Liver (tissue), 9 donors: Measurements from ENCODE around the gene RNU1-2. TPM values are rescaled to one million over a fixed set of nuclear protein-coding genes. Genes with fewer than 3 reads are reported as not detected.
"Not testable (repeated sequence)": the region's sequence is repeated elsewhere in the genome, so short reads cannot be mapped to it uniquely, and the experiment has no call there.

Source experiments
- DNase-seq: peaks from one replicate; pipeline ENCODE4 v3.0.0-alpha.2; 2017; ENCODE audit warnings: low spot score
- H3K27ac ChIP-seq, 2 donors: one replicate each; pipeline ENCODE4 v1.7.0; 2013; ENCODE audit warnings: inconsistent platforms in 2 of 2, low read length in 2 of 2, control low read depth in 1 of 2, low read depth in 1 of 2, mild to moderate bottlenecking in 1 of 2
- H3K27me3 ChIP-seq, 4 donors: one replicate each; pipeline versions ENCODE4 v1.6.1 to v1.7.0; 2013; ENCODE audit warnings: low read length in 3 of 4, inconsistent platforms in 1 of 4, mild to moderate bottlenecking in 1 of 4, moderate library complexity in 1 of 4; ENCODE audit not compliant: control insufficient read depth in 4 of 4, insufficient read depth in 4 of 4
- H3K36me3 ChIP-seq, 4 donors: one replicate each; pipeline versions ENCODE4 v1.6.1 to v1.7.0; 2013; ENCODE audit warnings: low read length in 3 of 4, mild to moderate bottlenecking in 3 of 4, low read depth in 1 of 4, moderate library complexity in 1 of 4; ENCODE audit not compliant: control insufficient read depth in 4 of 4, insufficient read depth in 3 of 4
- H3K4me1 ChIP-seq, 4 donors: one replicate each; pipeline versions ENCODE4 v1.6.1 to v1.7.0; 2013; ENCODE audit warnings: low read length in 3 of 4, mild to moderate bottlenecking in 3 of 4, moderate library complexity in 1 of 4; ENCODE audit not compliant: control insufficient read depth in 4 of 4, insufficient read depth in 4 of 4
- H3K4me3 ChIP-seq, 3 donors: one replicate each; pipeline versions ENCODE4 v1.6.1 to v1.7.0; 2013; ENCODE audit warnings: low read length in 3 of 3, control low read depth in 1 of 3, low read depth in 1 of 3, mild to moderate bottlenecking in 1 of 3
- H3K9ac ChIP-seq, 2 donors: one replicate each; pipeline ENCODE4 v1.7.0; 2013; ENCODE audit warnings: low read length in 2 of 2, mild to moderate bottlenecking in 2 of 2, moderate library complexity in 2 of 2, control low read depth in 1 of 2, low read depth in 1 of 2
- H3K9me3 ChIP-seq, 4 donors: one replicate each; pipeline versions ENCODE4 v1.6.1 to v1.7.0; 2013; ENCODE audit warnings: low read length in 3 of 4; ENCODE audit not compliant: control insufficient read depth in 4 of 4
- GABPA ChIP-seq, 2 donors: IDR thresholded peaks in 1 of 2; conservative IDR thresholded peaks in 1 of 2; 2 replicates each; pipeline ENCODE4 v1.6.1; 2016; ENCODE audit warnings: antibody characterized with exemption in 2 of 2, mild to moderate bottlenecking in 1 of 2, moderate library complexity in 1 of 2
- HNF4A ChIP-seq, 2 donors: conservative IDR thresholded peaks; 2 replicates each; pipeline ENCODE4 v1.6.1; 2016; ENCODE audit warnings: antibody characterized with exemption in 2 of 2, mild to moderate bottlenecking in 2 of 2
- RXRA ChIP-seq, 2 donors: IDR thresholded peaks; 2 replicates each; pipeline ENCODE4 v1.6.1; 2017 to 2018; ENCODE audit warnings: antibody characterized with exemption in 2 of 2, mild to moderate bottlenecking in 1 of 2
- SP1 ChIP-seq: IDR thresholded peaks from 2 replicates; pipeline ENCODE4 v1.6.1; 2018; ENCODE audit warnings: antibody characterized with exemption, mild to moderate bottlenecking
- TAF1 ChIP-seq: conservative IDR thresholded peaks from 2 replicates; pipeline ENCODE4 v1.6.1; 2016; ENCODE audit warnings: antibody characterized with exemption, mild to moderate bottlenecking
- YY1 ChIP-seq: IDR thresholded peaks from 2 replicates; pipeline ENCODE4 v1.6.1; 2016; ENCODE audit warnings: antibody characterized with exemption, mild to moderate bottlenecking
- WGBS: extraction: QIAGEN DNeasy Blood & Tissue Kit; methylation state at CpG from one replicate; pipeline ENCODE4 v1.1.7; 2013; 5-methylcytosine and 5-hydroxymethylcytosine counted together
- polyA plus RNA-seq, 2 donors: library from polyadenylated mRNA; stranded (reverse) in 1 of 2; unstranded in 1 of 2; fragments of 200-250 nt in 1 of 2; fragments of >200 nt in 1 of 2; fragmentation: Nextera tagmentation in 1 of 2; extraction: Ambion mirVana in 1 of 2; gene quantifications; one replicate each; pipeline versions ENCODE4 v1.2.1 to v1.2.3, GENCODE V29; 2013 to 2015
- total RNA-seq, 2 donors: library from RNA; depleted of rRNA; stranded (reverse); fragments of >200 nt; gene quantifications; one replicate each; pipeline ENCODE4 v1.2.3, GENCODE V29; 2014
- TF ChIP-seq, protein P1 (sequence below): IDR thresholded peaks from 2 replicates; pipeline ENCODE4 v1.6.1; 2016; ENCODE audit warnings: antibody characterized with exemption
- TF ChIP-seq, protein P2 (sequence below): IDR thresholded peaks from 2 replicates; pipeline ENCODE4 v1.6.1; 2016; ENCODE audit warnings: antibody characterized with exemption, mild to moderate bottlenecking
- donor health status: healthy.
- donor health status: healthy.
- donor health status: healthy.
- donor health status: healthy.
- donor health status: healthy.

The RNU1-2 gene
- total RNA-seq (under 1 TPM; under 0.01 TPM), polyA plus RNA-seq (10 to 100 TPM in 1 of 2 donors, not detected in 1; 16.7 TPM)

DNA sequence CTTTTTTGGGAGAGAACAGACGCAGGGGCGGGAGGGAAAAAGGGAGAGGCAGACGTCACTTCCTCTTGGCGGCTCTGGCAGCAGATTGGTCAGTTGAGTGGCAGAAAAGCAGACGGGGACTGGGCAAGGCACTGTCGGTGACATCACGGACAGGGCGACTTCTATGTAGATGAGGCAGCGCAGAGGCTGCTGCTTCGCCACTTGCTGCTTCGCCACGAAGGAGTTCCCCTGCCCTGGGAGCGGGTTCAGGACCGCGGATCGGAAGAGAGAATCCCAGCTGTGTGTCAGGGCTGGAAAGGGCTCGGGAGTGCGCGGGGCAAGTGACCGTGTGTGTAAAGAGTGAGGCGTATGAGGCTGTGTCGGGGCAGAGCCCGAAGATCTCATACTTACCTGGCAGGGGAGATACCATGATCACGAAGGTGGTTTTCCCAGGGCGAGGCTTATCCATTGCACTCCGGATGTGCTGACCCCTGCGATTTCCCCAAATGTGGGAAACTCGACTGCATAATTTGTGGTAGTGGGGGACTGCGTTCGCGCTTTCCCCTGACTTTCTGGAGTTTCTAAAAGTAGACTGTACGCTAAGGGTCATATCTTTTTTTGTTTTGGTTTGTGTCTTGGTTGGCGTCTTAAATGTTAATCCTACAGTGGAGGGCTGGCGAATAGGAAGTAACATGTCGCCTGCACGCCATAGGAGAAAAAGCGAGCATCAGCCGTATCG is at the start of gene RNU1-2:
TSS of gene RNU1-2 (plus strand) at position 383 of the 718 bp plus-strand sequence.
- not testable (repeated sequence) for H3K27me3 ChIP-seq, H3K36me3 ChIP-seq, H3K9me3 ChIP-seq
- TF ChIP-seq TAF1, result peak; percentile 46
- TF ChIP-seq YY1, result peak; percentile 80
- TF ChIP-seq HNF4A (conservative IDR thresholded peaks at IDR 0.05), result peak; percentile 4 to 36
- TF ChIP-seq RXRA (IDR thresholded peaks at IDR 0.05), result peak; percentile 33 to 61
- peak; percentile 72 for TF ChIP-seq SP1
- TF ChIP-seq, protein P1, sequence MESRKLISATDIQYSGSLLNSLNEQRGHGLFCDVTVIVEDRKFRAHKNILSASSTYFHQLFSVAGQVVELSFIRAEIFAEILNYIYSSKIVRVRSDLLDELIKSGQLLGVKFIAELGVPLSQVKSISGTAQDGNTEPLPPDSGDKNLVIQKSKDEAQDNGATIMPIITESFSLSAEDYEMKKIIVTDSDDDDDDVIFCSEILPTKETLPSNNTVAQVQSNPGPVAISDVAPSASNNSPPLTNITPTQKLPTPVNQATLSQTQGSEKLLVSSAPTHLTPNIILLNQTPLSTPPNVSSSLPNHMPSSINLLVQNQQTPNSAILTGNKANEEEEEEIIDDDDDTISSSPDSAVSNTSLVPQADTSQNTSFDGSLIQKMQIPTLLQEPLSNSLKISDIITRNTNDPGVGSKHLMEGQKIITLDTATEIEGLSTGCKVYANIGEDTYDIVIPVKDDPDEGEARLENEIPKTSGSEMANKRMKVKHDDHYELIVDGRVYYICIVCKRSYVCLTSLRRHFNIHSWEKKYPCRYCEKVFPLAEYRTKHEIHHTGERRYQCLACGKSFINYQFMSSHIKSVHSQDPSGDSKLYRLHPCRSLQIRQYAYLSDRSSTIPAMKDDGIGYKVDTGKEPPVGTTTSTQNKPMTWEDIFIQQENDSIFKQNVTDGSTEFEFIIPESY, result peak; percentile 36
- TF ChIP-seq, protein P2, sequence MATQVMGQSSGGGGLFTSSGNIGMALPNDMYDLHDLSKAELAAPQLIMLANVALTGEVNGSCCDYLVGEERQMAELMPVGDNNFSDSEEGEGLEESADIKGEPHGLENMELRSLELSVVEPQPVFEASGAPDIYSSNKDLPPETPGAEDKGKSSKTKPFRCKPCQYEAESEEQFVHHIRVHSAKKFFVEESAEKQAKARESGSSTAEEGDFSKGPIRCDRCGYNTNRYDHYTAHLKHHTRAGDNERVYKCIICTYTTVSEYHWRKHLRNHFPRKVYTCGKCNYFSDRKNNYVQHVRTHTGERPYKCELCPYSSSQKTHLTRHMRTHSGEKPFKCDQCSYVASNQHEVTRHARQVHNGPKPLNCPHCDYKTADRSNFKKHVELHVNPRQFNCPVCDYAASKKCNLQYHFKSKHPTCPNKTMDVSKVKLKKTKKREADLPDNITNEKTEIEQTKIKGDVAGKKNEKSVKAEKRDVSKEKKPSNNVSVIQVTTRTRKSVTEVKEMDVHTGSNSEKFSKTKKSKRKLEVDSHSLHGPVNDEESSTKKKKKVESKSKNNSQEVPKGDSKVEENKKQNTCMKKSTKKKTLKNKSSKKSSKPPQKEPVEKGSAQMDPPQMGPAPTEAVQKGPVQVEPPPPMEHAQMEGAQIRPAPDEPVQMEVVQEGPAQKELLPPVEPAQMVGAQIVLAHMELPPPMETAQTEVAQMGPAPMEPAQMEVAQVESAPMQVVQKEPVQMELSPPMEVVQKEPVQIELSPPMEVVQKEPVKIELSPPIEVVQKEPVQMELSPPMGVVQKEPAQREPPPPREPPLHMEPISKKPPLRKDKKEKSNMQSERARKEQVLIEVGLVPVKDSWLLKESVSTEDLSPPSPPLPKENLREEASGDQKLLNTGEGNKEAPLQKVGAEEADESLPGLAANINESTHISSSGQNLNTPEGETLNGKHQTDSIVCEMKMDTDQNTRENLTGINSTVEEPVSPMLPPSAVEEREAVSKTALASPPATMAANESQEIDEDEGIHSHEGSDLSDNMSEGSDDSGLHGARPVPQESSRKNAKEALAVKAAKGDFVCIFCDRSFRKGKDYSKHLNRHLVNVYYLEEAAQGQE, result peak; percentile 30
- peak; percentile 32 to 59 for TF ChIP-seq GABPA (IDR thresholded peaks at IDR 0.05 in 1 of 2, conservative IDR thresholded peaks at IDR 0.05 in 1 of 2)
- Histone ChIP-seq H3K27ac (peak within 1 kb of the TSS; percentile 86), H3K4me3 (peak within 1 kb of the TSS in 1 of 3 donors; percentile 48), H3K4me1 (peaks cover 0 to 20% (median 7%) of the 10 kb centered on the region in 4 donors), H3K9ac (peak within 1 kb of the TSS; percentile 61 to 90)
- under 1% methylated on average over 21 of the region's 39 CpGs for WGBS
- peak; percentile 76 for DNase-seq

DNA sequence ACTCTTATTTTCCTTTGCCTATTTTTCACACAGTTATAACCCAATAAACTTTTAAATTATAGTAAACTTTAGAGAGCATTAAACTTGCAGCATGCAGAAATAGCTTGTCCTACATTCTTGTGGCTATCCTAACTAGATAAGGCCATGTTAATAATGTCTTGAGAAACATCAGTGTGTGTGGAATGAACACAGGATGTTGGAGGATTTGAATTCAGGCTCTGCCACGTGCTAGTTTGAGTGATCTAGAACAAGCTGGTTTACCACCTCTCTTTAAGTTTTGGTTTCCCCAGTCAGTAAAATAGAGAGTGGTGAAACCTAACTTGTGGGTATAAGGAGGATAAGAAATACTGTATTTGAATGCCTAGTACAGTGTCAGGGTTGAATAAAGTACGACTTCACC is 39.6 kb upstream of the RNU1-2 start:
- H3K4me1 ChIP-seq, DNase-seq, H3K9ac ChIP-seq, H3K27me3 ChIP-seq, H3K4me3 ChIP-seq, H3K36me3 ChIP-seq, H3K27ac ChIP-seq, H3K9me3 ChIP-seq: not testable (repeated sequence)
- 89% methylated on average over 2 of the region's 2 CpGs for WGBS

DNA sequence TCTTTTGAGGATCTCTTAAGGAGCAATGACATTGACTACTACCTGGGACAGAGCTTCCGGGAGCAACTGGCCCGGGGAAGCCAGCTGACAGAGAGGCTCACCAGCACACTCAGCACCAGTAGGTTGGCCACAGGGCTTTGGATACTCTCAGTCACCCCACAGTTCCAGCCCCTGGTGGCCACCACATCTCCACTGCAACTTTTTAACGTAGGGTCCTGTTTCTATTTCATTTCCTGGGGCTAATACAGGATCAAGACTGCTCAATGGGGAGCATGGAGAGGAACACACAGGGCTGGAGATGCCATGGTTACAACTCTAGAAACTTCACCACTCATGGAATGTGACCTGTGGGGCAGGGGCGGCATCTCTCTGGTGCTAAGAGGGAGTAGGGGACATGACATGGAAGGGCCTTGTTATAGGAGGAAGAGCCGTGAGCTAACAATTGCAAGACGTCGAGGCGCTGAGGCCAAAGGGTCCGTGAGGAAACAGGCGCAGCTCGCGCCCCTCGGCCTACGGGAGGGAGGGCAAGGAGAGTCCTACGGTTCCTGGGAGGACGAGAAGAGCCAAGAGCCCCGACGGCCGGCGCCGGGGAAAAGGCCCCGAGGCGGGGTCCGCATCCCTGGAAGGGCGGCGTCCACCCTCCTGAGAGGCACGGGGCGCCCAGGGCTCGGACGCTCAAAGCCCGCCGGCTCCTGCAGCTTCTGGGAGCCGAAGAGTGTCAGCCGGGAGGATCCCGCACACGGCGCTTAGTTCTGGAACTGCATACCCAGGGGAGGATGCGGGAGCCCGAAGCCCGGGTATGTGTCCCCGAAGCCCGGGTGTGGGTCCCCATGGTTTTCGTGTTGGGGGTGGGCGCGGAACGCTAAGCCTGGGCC is 36.4 kb upstream of the RNU1-2 start:
- WGBS, result 42% methylated on average over 29 of the region's 46 CpGs
- DNase-seq, result not testable (repeated sequence)

DNA sequence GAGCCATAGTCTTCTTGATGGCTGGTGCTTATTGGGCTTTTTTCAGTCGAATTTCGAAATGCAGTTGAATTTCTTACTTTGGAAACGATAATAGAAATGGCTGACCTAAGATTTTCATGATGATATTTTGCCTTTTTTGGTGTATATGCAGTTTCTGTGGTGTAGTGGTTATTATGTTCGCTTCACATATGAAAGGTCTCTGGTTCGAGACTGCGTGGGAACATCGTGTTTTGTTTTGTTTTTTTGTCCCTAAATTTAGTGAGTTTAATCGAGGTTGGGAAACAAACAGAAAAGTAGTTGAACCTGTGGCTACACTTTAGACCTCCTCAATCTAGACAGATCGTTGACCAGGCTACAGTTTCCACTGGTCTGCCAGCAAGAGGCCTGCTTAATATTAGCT is 35.7 kb upstream of the RNU1-2 start:
- not testable (repeated sequence) for H3K36me3 ChIP-seq, DNase-seq, H3K27me3 ChIP-seq, H3K9ac ChIP-seq, H3K4me1 ChIP-seq, H3K9me3 ChIP-seq, H3K4me3 ChIP-seq, H3K27ac ChIP-seq
- 70% methylated on average over 7 of the region's 9 CpGs for WGBS

More for the DNA sequence above, 36.4 kb upstream of the RNU1-2 start:
- H3K4me1 ChIP-seq, H3K9ac ChIP-seq, H3K9me3 ChIP-seq, H3K27me3 ChIP-seq, H3K27ac ChIP-seq, H3K36me3 ChIP-seq, H3K4me3 ChIP-seq: not testable (repeated sequence)

DNA sequence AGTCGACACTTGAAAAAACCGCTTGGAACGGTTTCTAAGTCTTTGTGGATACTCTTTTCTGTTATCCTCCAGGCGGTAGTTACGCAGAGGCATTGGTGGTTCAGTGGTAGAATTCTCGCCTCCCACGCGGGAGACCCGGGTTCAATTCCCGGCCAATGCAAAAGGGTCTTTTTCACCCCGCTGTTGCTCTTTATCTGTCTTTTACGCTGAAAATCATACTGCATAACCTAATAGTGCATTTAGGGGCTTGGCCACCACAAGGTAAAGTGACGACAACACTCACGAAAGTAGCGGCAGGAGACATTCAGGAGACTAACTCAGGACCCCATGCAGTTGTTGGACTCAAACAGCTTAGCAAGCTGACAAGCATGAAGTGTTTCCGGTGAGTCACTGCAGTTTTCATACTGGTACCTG is 33.9 kb upstream of the RNU1-2 start:
- not testable (repeated sequence) for DNase-seq, H3K9me3 ChIP-seq, H3K4me3 ChIP-seq, H3K27me3 ChIP-seq, H3K36me3 ChIP-seq, H3K9ac ChIP-seq, H3K4me1 ChIP-seq, H3K27ac ChIP-seq
- WGBS, result 59% methylated on average over 12 of the region's 16 CpGs
